Mucosa of descending colon (tissue), 3 donors: Measurements from ENCODE around the gene NTN1. TPM values are rescaled to one million over a fixed set of nuclear protein-coding genes. Genes with fewer than 3 reads are reported as not detected.
A peak's percentile ranks its signal among the peaks of the same experiment; 100 is the strongest.

Source experiments
- ATAC-seq: fragments of 200-7000 bp; cut with Tn5 transposase; one replicate; pipeline ENCODE4 v1.9.1; 2020; ENCODE audit warnings: mild to moderate bottlenecking, moderate library complexity
- DNase-seq, 3 donors: peaks; one replicate each; pipeline ENCODE4 v3.0.0-alpha.2; 2020
- H3K36me3 ChIP-seq: fragments of 200-600 bp; one replicate; pipeline ENCODE4 v1.8.0; 2021; ENCODE audit warnings: low read depth, mild to moderate bottlenecking
- H3K4me1 ChIP-seq: fragments of 200-600 bp; one replicate; pipeline ENCODE4 v1.8.0; 2021; ENCODE audit warnings: low read depth, mild to moderate bottlenecking
- H3K4me3 ChIP-seq: fragments of 200-600 bp; one replicate; pipeline ENCODE4 v1.8.0; 2021; ENCODE audit warnings: mild to moderate bottlenecking
- H3K9me3 ChIP-seq: fragments of 200-600 bp; one replicate; pipeline ENCODE4 v1.8.0; 2021; ENCODE audit warnings: mild to moderate bottlenecking
- CTCF ChIP-seq: fragments of 200-600 bp; IDR thresholded peaks from one replicate; pipeline ENCODE4 v1.8.0; 2022; ENCODE audit warnings: antibody characterized with exemption, mild to moderate bottlenecking
- intact Hi-C, 2 donors: fragments of 100-400 bp; cut with DNase I in 1 of 2; cut with micrococcal nuclease in 1 of 2; formaldehyde crosslinking; loops; one replicate each; pipeline versions ENCODE4 v1.11.0 to v1.11.1; 2022; cut with DNase I, micrococcal nuclease
- total RNA-seq, 3 donors: library from RNA; stranded (reverse); fragmentation: NEBNext Ultra II Directional in 2 of 3; extraction: Animal tissue kit (Norgen Biotek cat#: 25700) in 2 of 3; gene quantifications; one replicate each; pipeline versions ENCODE4 v1.2.1 to v1.2.4, GENCODE V29; 2021 to 2023
- donor health status: DM: no; HTN: no; CAD: no; lungs with moderate emphysema.
- donor health status: DM: no; HTN: no; CAD: no.
- donor health status: DM: no; HTN: yes; CAD: no.

The NTN1 gene
- total RNA-seq, 3 donors from 2014 or later = 3.7 to 61.8 (median 4.0) TPM

GRCh38 chr17:9219631-9220397, 198.5 kb downstream of the NTN1 start:
- no peaks in the 10 kb centered on the region for H3K36me3 ChIP-seq
- H3K4me3 ChIP-seq = no peak overlapping the region
- no peak for TF ChIP-seq CTCF
- H3K9me3 ChIP-seq = peaks cover 12% of the 10 kb centered on the region
- intact Hi-C loops = no loop called here
- DNase-seq (peak in 1 of 3 donors; percentile 13), ATAC-seq (no peak)
- peaks cover 3% of the 10 kb centered on the region for H3K4me1 ChIP-seq

- DNase-seq = peak in 1 of 3 donors; percentile 17
- peaks cover 7% of the 10 kb centered on the region for H3K9me3 ChIP-seq
- no peak for ATAC-seq
- no peaks in the 10 kb centered on the region for H3K36me3 ChIP-seq
- TF ChIP-seq CTCF = no peak
- peaks cover 3% of the 10 kb centered on the region for H3K4me1 ChIP-seq
- no peak overlapping the region for H3K4me3 ChIP-seq
- intact Hi-C loops = no loop called here
Observed at GRCh38 chr17:9220398-9221146, 199.3 kb downstream of the NTN1 start.

GRCh38 chr17:9221147-9221921, 200.0 kb downstream of the NTN1 start:
- Histone ChIP-seq H3K36me3 (no peaks in the 10 kb centered on the region), H3K4me3 (no peak overlapping the region), H3K9me3 (no peaks in the 10 kb centered on the region), H3K4me1 (peaks cover 3% of the 10 kb centered on the region)
- intact Hi-C loops = no loop called here
- DNase-seq = peak in 1 of 3 donors; percentile 31
- ATAC-seq = no peak
- no peak for TF ChIP-seq CTCF

GRCh38 chr17:9221922-9222180, 200.5 kb downstream of the NTN1 start:
- intact Hi-C loops = no loop called here
- Histone ChIP-seq H3K36me3 (no peaks in the 10 kb centered on the region), H3K4me3 (no peak overlapping the region), H3K9me3 (no peaks in the 10 kb centered on the region), H3K4me1 (peaks cover 3% of the 10 kb centered on the region)
- DNase-seq (peak in 1 of 3 donors; percentile 13), ATAC-seq (no peak)
- no peak for TF ChIP-seq CTCF

- Histone ChIP-seq H3K9me3 (no peaks in the 10 kb centered on the region), H3K36me3 (no peaks in the 10 kb centered on the region), H3K4me3 (no peak overlapping the region), H3K4me1 (no peaks in the 10 kb centered on the region)
- TF ChIP-seq CTCF = no peak
- DNase-seq = peak in 1 of 3 donors; percentile 12
- intact Hi-C loops = no loop called here
- ATAC-seq = no peak
Observed at GRCh38 chr17:9223531-9223930, 202.2 kb downstream of the NTN1 start.
